Neural cell (in vitro differentiated cells): ENCODE measurements around the gene UBN2. TPM values are rescaled to one million over a fixed set of nuclear protein-coding genes. Genes with fewer than 3 reads are reported as not detected.

Experiments
- H2AFZ ChIP-seq: fragments of 200-600, 300-800 bp; sonication (generic), shearing (Covaris generic); 2 replicates; pipeline ENCODE4 v1.6.0; 2014; ENCODE audit warnings: low read depth, mild to moderate bottlenecking, antibody characterized with exemption, low read length, moderate library complexity
- H3F3A ChIP-seq: fragments of 200-600 bp; shearing (Covaris generic); 2 replicates; pipeline ENCODE4 v1.6.1; 2016; ENCODE audit warnings: mild to moderate bottlenecking, moderate library complexity, mixed read lengths, antibody characterized with exemption, low read length; ENCODE audit not compliant: insufficient read depth, poor library complexity, severe bottlenecking
- H3K27ac ChIP-seq: fragments of 200-600, 300-800 bp; sonication (generic), shearing (Covaris generic); 2 replicates; pipeline ENCODE4 v1.5.1; 2014; ENCODE audit warnings: mild to moderate bottlenecking, low read length, moderate library complexity
- H3K27me3 ChIP-seq: fragments of 300-800, 200-600 bp; sonication (generic), shearing (Covaris generic); 2 replicates; pipeline ENCODE4 v1.6.0; 2014; ENCODE audit warnings: mild to moderate bottlenecking, low read depth, low read length, moderate library complexity; ENCODE audit not compliant: insufficient read depth
- H3K36me3 ChIP-seq: fragments of 300-800, 200-600 bp; sonication (generic), shearing (Covaris generic); 2 replicates; pipeline ENCODE4 v1.5.1; 2014; ENCODE audit warnings: mild to moderate bottlenecking, antibody characterized with exemption, low read length, moderate library complexity; ENCODE audit not compliant: insufficient read depth
- H3K4me2 ChIP-seq: fragments of 300-800, 200-600 bp; sonication (generic), shearing (Covaris generic); 2 replicates; pipeline ENCODE4 v1.6.0; 2014; ENCODE audit warnings: mild to moderate bottlenecking, low read length
- H3K4me3 ChIP-seq: fragments of 300-800, 200-600 bp; sonication (generic), shearing (Covaris generic); 2 replicates; pipeline ENCODE4 v1.5.1; 2014; ENCODE audit warnings: mild to moderate bottlenecking, low read length, moderate library complexity
- H3K79me2 ChIP-seq: fragments of 200-600 bp; shearing (Covaris generic); replicated peaks from 2 replicates; pipeline ENCODE4 v1.6.0; 2014; ENCODE audit warnings: mild to moderate bottlenecking, low read length, moderate library complexity; ENCODE audit not compliant: insufficient read depth
- H3K9ac ChIP-seq: fragments of 300-800, 200-600 bp; sonication (generic), shearing (Covaris generic); 2 replicates; pipeline ENCODE4 v1.6.1; 2016; ENCODE audit warnings: mild to moderate bottlenecking, low read length, mixed read lengths
- H3K9me2 ChIP-seq: fragments of 200-600 bp; shearing (Covaris generic); 2 replicates; pipeline ENCODE4 v1.6.1; 2016; ENCODE audit warnings: mild to moderate bottlenecking, low read length, mixed read lengths; ENCODE audit not compliant: insufficient read depth
- H3K9me3 ChIP-seq: fragments of 200-600, 300-800 bp; sonication (generic), shearing (Covaris generic); 2 replicates; pipeline ENCODE4 v1.6.1; 2016; ENCODE audit warnings: mild to moderate bottlenecking, mixed run types, low read length, moderate library complexity, mixed read lengths
- H4K20me1 ChIP-seq: fragments of 200-600 bp; shearing (Covaris generic); 2 replicates; pipeline ENCODE4 v1.6.1; 2016; ENCODE audit warnings: mild to moderate bottlenecking, mixed run types; ENCODE audit not compliant: insufficient read depth
- EP300 ChIP-seq: fragments of 450-650 bp; conservative IDR thresholded peaks from 2 replicates; pipeline ENCODE4 v1.6.1; 2014; ENCODE audit warnings: antibody characterized with exemption, mild to moderate bottlenecking, moderate library complexity; ENCODE audit not compliant: poor library complexity, severe bottlenecking
- EZH2 ChIP-seq: fragments of 200-600, 300-800 bp; shearing (Covaris generic), sonication (generic); IDR thresholded peaks from 2 replicates; pipeline ENCODE4 v1.6.1; 2014; ENCODE audit warnings: antibody characterized with exemption, low read length, borderline replicate concordance, mild to moderate bottlenecking; ENCODE audit not compliant: insufficient read depth, poor library complexity, severe bottlenecking
- MXI1 ChIP-seq: fragments of 450-650 bp; conservative IDR thresholded peaks from 2 replicates; pipeline ENCODE4 v1.6.1; 2014; ENCODE audit warnings: antibody characterized with exemption, mild to moderate bottlenecking; ENCODE audit not compliant: poor library complexity, severe bottlenecking
- POLR2AphosphoS5 ChIP-seq: IDR thresholded peaks from 2 replicates; pipeline ENCODE4 v1.6.1; 2012
- RAD21 ChIP-seq: fragments of 450-650 bp; conservative IDR thresholded peaks from 2 replicates; pipeline ENCODE4 v1.6.1; 2014; ENCODE audit warnings: antibody characterized with exemption, mild to moderate bottlenecking, moderate library complexity
- SMC3 ChIP-seq: fragments of 450-650 bp; conservative IDR thresholded peaks from 2 replicates; pipeline ENCODE4 v1.6.1; 2014; ENCODE audit warnings: antibody characterized with exemption, mild to moderate bottlenecking, moderate library complexity; ENCODE audit not compliant: poor library complexity
- TAF1 ChIP-seq: IDR thresholded peaks from 2 replicates; pipeline ENCODE4 v1.6.1; 2012; ENCODE audit warnings: low read depth
- polyA plus RNA-seq: library from polyadenylated mRNA; depleted of rRNA; stranded (reverse); fragments of >200 nt; gene quantifications from 2 replicates; pipeline ENCODE4 v1.2.3, GENCODE V29; 2014
- TF ChIP-seq, protein P1 (sequence below): IDR thresholded peaks from 2 replicates; pipeline ENCODE4 v1.6.1; 2012; ENCODE audit warnings: borderline replicate concordance
- TF ChIP-seq, protein P2 (sequence below): fragments of 450-650 bp; IDR thresholded peaks from 2 replicates; pipeline ENCODE4 v1.5.1; 2014; ENCODE audit warnings: antibody characterized with exemption, mild to moderate bottlenecking, moderate library complexity; ENCODE audit not compliant: poor library complexity, severe bottlenecking

Gene UBN2
- polyA plus RNA-seq, 1 donor from 2014 or later = 18.2 TPM

DNA sequence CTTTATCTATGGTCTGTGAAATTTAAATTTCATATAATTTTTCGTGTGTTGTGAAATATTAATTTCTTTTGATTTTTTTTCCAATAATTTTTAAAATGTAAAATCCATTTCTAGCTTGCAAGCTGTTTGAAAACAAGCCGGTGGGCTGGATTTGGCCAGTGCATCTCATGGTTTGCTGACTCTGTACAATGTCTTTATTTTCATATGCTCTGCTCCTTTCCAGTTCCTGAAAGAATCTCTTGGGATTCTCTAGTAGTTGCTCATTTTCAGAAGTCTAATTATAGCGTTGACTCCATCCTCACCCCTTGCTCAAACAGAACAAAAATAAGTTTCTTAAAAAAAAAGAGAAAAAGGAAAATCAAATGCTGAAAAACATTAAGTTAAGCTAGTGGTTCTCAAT lies 21.4 kb downstream of the UBN2 start:
- Histone ChIP-seq H3K4me2 (no peak overlapping the region), H3K4me3 (no peak overlapping the region), H3F3A (no peaks in the 10 kb centered on the region), H3K9ac (no peak overlapping the region), H4K20me1 (no peaks in the 10 kb centered on the region), H3K9me3 (no peaks in the 10 kb centered on the region), H3K79me2 (no peaks in the 10 kb centered on the region), H3K27me3 (no peaks in the 10 kb centered on the region), H3K9me2 (no peaks in the 10 kb centered on the region), H3K27ac (no peak overlapping the region), H3K36me3 (peaks cover 10% of the 10 kb centered on the region), H2AFZ (no peak overlapping the region)
- TF ChIP-seq EZH2 (no peak), EP300 (no peak), MXI1 (no peak), SMC3 (no peak), POLR2AphosphoS5 (no peak)
- TF ChIP-seq, protein P1, sequence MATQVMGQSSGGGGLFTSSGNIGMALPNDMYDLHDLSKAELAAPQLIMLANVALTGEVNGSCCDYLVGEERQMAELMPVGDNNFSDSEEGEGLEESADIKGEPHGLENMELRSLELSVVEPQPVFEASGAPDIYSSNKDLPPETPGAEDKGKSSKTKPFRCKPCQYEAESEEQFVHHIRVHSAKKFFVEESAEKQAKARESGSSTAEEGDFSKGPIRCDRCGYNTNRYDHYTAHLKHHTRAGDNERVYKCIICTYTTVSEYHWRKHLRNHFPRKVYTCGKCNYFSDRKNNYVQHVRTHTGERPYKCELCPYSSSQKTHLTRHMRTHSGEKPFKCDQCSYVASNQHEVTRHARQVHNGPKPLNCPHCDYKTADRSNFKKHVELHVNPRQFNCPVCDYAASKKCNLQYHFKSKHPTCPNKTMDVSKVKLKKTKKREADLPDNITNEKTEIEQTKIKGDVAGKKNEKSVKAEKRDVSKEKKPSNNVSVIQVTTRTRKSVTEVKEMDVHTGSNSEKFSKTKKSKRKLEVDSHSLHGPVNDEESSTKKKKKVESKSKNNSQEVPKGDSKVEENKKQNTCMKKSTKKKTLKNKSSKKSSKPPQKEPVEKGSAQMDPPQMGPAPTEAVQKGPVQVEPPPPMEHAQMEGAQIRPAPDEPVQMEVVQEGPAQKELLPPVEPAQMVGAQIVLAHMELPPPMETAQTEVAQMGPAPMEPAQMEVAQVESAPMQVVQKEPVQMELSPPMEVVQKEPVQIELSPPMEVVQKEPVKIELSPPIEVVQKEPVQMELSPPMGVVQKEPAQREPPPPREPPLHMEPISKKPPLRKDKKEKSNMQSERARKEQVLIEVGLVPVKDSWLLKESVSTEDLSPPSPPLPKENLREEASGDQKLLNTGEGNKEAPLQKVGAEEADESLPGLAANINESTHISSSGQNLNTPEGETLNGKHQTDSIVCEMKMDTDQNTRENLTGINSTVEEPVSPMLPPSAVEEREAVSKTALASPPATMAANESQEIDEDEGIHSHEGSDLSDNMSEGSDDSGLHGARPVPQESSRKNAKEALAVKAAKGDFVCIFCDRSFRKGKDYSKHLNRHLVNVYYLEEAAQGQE = no peak

DNA sequence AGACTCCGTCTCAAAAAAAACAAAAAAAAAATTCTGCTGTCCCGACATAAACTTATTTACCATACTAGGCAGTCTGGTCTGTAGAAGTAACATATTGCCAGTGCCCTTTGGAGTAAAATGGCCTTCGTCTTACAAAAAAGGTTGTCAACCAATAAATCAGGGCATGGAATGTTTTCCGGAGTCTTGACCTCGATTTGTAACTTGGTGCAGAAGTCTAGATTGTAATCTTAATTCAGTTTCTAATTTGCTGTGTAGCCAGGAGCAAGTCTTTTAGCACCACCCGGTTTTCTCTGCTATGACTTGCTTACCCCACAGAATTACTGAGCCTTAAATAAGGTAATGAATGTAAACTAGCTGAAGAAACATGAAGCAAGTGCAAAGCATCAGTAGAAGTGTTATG lies 23.2 kb downstream of the UBN2 start:
- Histone ChIP-seq H3K9ac (no peak overlapping the region), H3K4me3 (no peak overlapping the region), H3K27ac (no peak overlapping the region), H4K20me1 (no peaks in the 10 kb centered on the region), H3K9me2 (no peaks in the 10 kb centered on the region), H3K9me3 (no peaks in the 10 kb centered on the region), H3K27me3 (no peaks in the 10 kb centered on the region), H3F3A (no peaks in the 10 kb centered on the region), H3K4me2 (no peak overlapping the region), H3K79me2 (no peaks in the 10 kb centered on the region), H3K36me3 (peaks cover 7% of the 10 kb centered on the region), H2AFZ (no peak overlapping the region)
- TF ChIP-seq POLR2AphosphoS5 (no peak), TAF1 (no peak), EZH2 (no peak), MXI1 (no peak), SMC3 (no peak), RAD21 (no peak), EP300 (no peak)
- TF ChIP-seq, protein P2, sequence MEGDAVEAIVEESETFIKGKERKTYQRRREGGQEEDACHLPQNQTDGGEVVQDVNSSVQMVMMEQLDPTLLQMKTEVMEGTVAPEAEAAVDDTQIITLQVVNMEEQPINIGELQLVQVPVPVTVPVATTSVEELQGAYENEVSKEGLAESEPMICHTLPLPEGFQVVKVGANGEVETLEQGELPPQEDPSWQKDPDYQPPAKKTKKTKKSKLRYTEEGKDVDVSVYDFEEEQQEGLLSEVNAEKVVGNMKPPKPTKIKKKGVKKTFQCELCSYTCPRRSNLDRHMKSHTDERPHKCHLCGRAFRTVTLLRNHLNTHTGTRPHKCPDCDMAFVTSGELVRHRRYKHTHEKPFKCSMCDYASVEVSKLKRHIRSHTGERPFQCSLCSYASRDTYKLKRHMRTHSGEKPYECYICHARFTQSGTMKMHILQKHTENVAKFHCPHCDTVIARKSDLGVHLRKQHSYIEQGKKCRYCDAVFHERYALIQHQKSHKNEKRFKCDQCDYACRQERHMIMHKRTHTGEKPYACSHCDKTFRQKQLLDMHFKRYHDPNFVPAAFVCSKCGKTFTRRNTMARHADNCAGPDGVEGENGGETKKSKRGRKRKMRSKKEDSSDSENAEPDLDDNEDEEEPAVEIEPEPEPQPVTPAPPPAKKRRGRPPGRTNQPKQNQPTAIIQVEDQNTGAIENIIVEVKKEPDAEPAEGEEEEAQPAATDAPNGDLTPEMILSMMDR = no peak
- TF ChIP-seq, protein P1 = no peak
